HG03045 (cell line): ENCODE data around the gene KDM1A.
"Not testable (repeated sequence)": the region's sequence is repeated elsewhere in the genome, so short reads cannot be mapped to it uniquely, and the experiment has no call there.

Experiments
- ATAC-seq: cut with Tn5 transposase; IDR thresholded peaks from one replicate; pipeline ENCODE4 v1.9.1; 2021; ENCODE audit warnings: mild to moderate bottlenecking, moderate library complexity; ENCODE audit not compliant: unreplicated experiment

KDM1A gene

GRCh38 chr1:23019094-23019862 lies at the start of gene KDM1A:
TSS of gene KDM1A (plus strand) at chr1:23019468. CDS start at chr1:23019597, 129 bp downstream.
- ATAC-seq: peak; percentile 95

GRCh38 chr1:22970096-22970495 lies 49.2 kb upstream of the KDM1A start:
- no peak for ATAC-seq

GRCh38 chr1:22971161-22971560 lies 48.1 kb upstream of the KDM1A start:
- no peak for ATAC-seq

GRCh38 chr1:22971611-22972405 lies 47.5 kb upstream of the KDM1A start:
- ATAC-seq: no peak

GRCh38 chr1:22972760-22973159 lies 46.5 kb upstream of the KDM1A start, which contains the start of gene LACTBL1:
TSS of gene LACTBL1 (minus strand) at chr1:22972866. CDS start at chr1:22972316, 550 bp downstream.
- ATAC-seq: no peak

- ATAC-seq: no peak
These were observed 43.6 kb upstream of the KDM1A start for GRCh38 chr1:22975694-22976093.

- no peak for ATAC-seq
These were observed 43.2 kb upstream of the KDM1A start for GRCh38 chr1:22976127-22976460.

- no peak for ATAC-seq
These were observed 42.6 kb upstream of the KDM1A start for GRCh38 chr1:22976461-22977243.

GRCh38 chr1:22978299-22978698 lies 41.0 kb upstream of the KDM1A start:
- no peak for ATAC-seq

- not testable (repeated sequence) for ATAC-seq
These were observed 38.8 kb upstream of the KDM1A start for GRCh38 chr1:22980471-22980790.

GRCh38 chr1:22983944-22984343 lies 35.3 kb upstream of the KDM1A start:
- no peak for ATAC-seq

GRCh38 chr1:22992384-22992783 lies 26.9 kb upstream of the KDM1A start:
- ATAC-seq: not testable (repeated sequence)

GRCh38 chr1:22993220-22993795 lies 26.0 kb upstream of the KDM1A start:
- ATAC-seq: not testable (repeated sequence)

GRCh38 chr1:22995774-22996173 lies 23.5 kb upstream of the KDM1A start:
- no peak for ATAC-seq

GRCh38 chr1:22997528-22997927 lies 21.7 kb upstream of the KDM1A start:
- ATAC-seq: not testable (repeated sequence)

GRCh38 chr1:23000133-23000532 lies 19.1 kb upstream of the KDM1A start:
- not testable (repeated sequence) for ATAC-seq

GRCh38 chr1:23002218-23002617 lies 17.1 kb upstream of the KDM1A start:
- ATAC-seq: not testable (repeated sequence)

GRCh38 chr1:23004112-23004511 lies 15.2 kb upstream of the KDM1A start:
- ATAC-seq: no peak

GRCh38 chr1:23004769-23005168 lies 14.5 kb upstream of the KDM1A start:
- not testable (repeated sequence) for ATAC-seq

- ATAC-seq: no peak
These were observed 12.2 kb upstream of the KDM1A start for GRCh38 chr1:23007106-23007505.

- no peak for ATAC-seq
These were observed 10.4 kb upstream of the KDM1A start for GRCh38 chr1:23008901-23009300.
